Neural cell (in vitro differentiated cells): ENCODE measurements around the gene SLAMF9. TPM values are rescaled to one million over a fixed set of nuclear protein-coding genes. Genes with fewer than 3 reads are reported as not detected.

Experiments used
- H2AFZ ChIP-seq: fragments of 200-600, 300-800 bp; sonication (generic), shearing (Covaris generic); 2 replicates; pipeline ENCODE4 v1.6.0; 2014; ENCODE audit warnings: low read depth, mild to moderate bottlenecking, antibody characterized with exemption, low read length, moderate library complexity
- H3F3A ChIP-seq: fragments of 200-600 bp; shearing (Covaris generic); 2 replicates; pipeline ENCODE4 v1.6.1; 2016; ENCODE audit warnings: mild to moderate bottlenecking, moderate library complexity, mixed read lengths, antibody characterized with exemption, low read length; ENCODE audit not compliant: insufficient read depth, poor library complexity, severe bottlenecking
- H3K27ac ChIP-seq: fragments of 200-600, 300-800 bp; sonication (generic), shearing (Covaris generic); 2 replicates; pipeline ENCODE4 v1.5.1; 2014; ENCODE audit warnings: mild to moderate bottlenecking, low read length, moderate library complexity
- H3K27me3 ChIP-seq: fragments of 300-800, 200-600 bp; sonication (generic), shearing (Covaris generic); 2 replicates; pipeline ENCODE4 v1.6.0; 2014; ENCODE audit warnings: mild to moderate bottlenecking, low read depth, low read length, moderate library complexity; ENCODE audit not compliant: insufficient read depth
- H3K36me3 ChIP-seq: fragments of 300-800, 200-600 bp; sonication (generic), shearing (Covaris generic); 2 replicates; pipeline ENCODE4 v1.5.1; 2014; ENCODE audit warnings: mild to moderate bottlenecking, antibody characterized with exemption, low read length, moderate library complexity; ENCODE audit not compliant: insufficient read depth
- H3K4me2 ChIP-seq: fragments of 300-800, 200-600 bp; sonication (generic), shearing (Covaris generic); 2 replicates; pipeline ENCODE4 v1.6.0; 2014; ENCODE audit warnings: mild to moderate bottlenecking, low read length
- H3K4me3 ChIP-seq: fragments of 300-800, 200-600 bp; sonication (generic), shearing (Covaris generic); 2 replicates; pipeline ENCODE4 v1.5.1; 2014; ENCODE audit warnings: mild to moderate bottlenecking, low read length, moderate library complexity
- H3K79me2 ChIP-seq: fragments of 200-600 bp; shearing (Covaris generic); replicated peaks from 2 replicates; pipeline ENCODE4 v1.6.0; 2014; ENCODE audit warnings: mild to moderate bottlenecking, low read length, moderate library complexity; ENCODE audit not compliant: insufficient read depth
- H3K9ac ChIP-seq: fragments of 300-800, 200-600 bp; sonication (generic), shearing (Covaris generic); 2 replicates; pipeline ENCODE4 v1.6.1; 2016; ENCODE audit warnings: mild to moderate bottlenecking, low read length, mixed read lengths
- H3K9me2 ChIP-seq: fragments of 200-600 bp; shearing (Covaris generic); 2 replicates; pipeline ENCODE4 v1.6.1; 2016; ENCODE audit warnings: mild to moderate bottlenecking, low read length, mixed read lengths; ENCODE audit not compliant: insufficient read depth
- H3K9me3 ChIP-seq: fragments of 200-600, 300-800 bp; sonication (generic), shearing (Covaris generic); 2 replicates; pipeline ENCODE4 v1.6.1; 2016; ENCODE audit warnings: mild to moderate bottlenecking, mixed run types, low read length, moderate library complexity, mixed read lengths
- H4K20me1 ChIP-seq: fragments of 200-600 bp; shearing (Covaris generic); 2 replicates; pipeline ENCODE4 v1.6.1; 2016; ENCODE audit warnings: mild to moderate bottlenecking, mixed run types; ENCODE audit not compliant: insufficient read depth
- EP300 ChIP-seq: fragments of 450-650 bp; conservative IDR thresholded peaks from 2 replicates; pipeline ENCODE4 v1.6.1; 2014; ENCODE audit warnings: antibody characterized with exemption, mild to moderate bottlenecking, moderate library complexity; ENCODE audit not compliant: poor library complexity, severe bottlenecking
- EZH2 ChIP-seq: fragments of 200-600, 300-800 bp; shearing (Covaris generic), sonication (generic); IDR thresholded peaks from 2 replicates; pipeline ENCODE4 v1.6.1; 2014; ENCODE audit warnings: antibody characterized with exemption, low read length, borderline replicate concordance, mild to moderate bottlenecking; ENCODE audit not compliant: insufficient read depth, poor library complexity, severe bottlenecking
- MXI1 ChIP-seq: fragments of 450-650 bp; conservative IDR thresholded peaks from 2 replicates; pipeline ENCODE4 v1.6.1; 2014; ENCODE audit warnings: antibody characterized with exemption, mild to moderate bottlenecking; ENCODE audit not compliant: poor library complexity, severe bottlenecking
- POLR2AphosphoS5 ChIP-seq: IDR thresholded peaks from 2 replicates; pipeline ENCODE4 v1.6.1; 2012
- RAD21 ChIP-seq: fragments of 450-650 bp; conservative IDR thresholded peaks from 2 replicates; pipeline ENCODE4 v1.6.1; 2014; ENCODE audit warnings: antibody characterized with exemption, mild to moderate bottlenecking, moderate library complexity
- SMC3 ChIP-seq: fragments of 450-650 bp; conservative IDR thresholded peaks from 2 replicates; pipeline ENCODE4 v1.6.1; 2014; ENCODE audit warnings: antibody characterized with exemption, mild to moderate bottlenecking, moderate library complexity; ENCODE audit not compliant: poor library complexity
- TAF1 ChIP-seq: IDR thresholded peaks from 2 replicates; pipeline ENCODE4 v1.6.1; 2012; ENCODE audit warnings: low read depth
- polyA plus RNA-seq: library from polyadenylated mRNA; depleted of rRNA; stranded (reverse); fragments of >200 nt; gene quantifications from 2 replicates; pipeline ENCODE4 v1.2.3, GENCODE V29; 2014
- TF ChIP-seq, protein P1 (sequence below): fragments of 450-650 bp; IDR thresholded peaks from 2 replicates; pipeline ENCODE4 v1.5.1; 2014; ENCODE audit warnings: antibody characterized with exemption, mild to moderate bottlenecking, moderate library complexity; ENCODE audit not compliant: poor library complexity, severe bottlenecking
- TF ChIP-seq, protein P2 (sequence below): IDR thresholded peaks from 2 replicates; pipeline ENCODE4 v1.6.1; 2012; ENCODE audit warnings: borderline replicate concordance

The SLAMF9 gene
- polyA plus RNA-seq, 1 donor from 2014 or later, result not detected

DNA sequence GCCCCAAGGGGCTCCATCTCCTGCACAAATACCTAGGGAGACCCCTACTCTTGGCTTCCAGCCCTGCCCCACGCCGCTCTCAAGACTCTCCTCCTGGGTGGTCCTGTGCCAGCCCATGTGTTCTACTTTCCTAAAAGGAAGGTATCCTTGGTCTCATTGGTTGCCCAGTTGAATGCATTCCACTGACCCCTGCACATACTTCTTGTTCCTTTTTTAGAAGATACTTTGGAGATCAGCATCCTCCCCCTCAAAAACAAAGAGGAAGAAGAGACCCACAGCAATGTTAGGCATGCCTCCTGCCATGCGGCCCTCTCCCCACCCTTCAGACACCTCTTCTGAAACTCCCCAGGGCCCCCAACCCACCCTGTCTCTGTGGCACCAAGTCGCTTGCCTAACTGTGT, 4.1 kb downstream of the SLAMF9 start:
- Histone ChIP-seq H3K4me2 (no peak overlapping the region), H4K20me1 (no peaks in the 10 kb centered on the region), H3K79me2 (peaks cover 2% of the 10 kb centered on the region)

DNA sequence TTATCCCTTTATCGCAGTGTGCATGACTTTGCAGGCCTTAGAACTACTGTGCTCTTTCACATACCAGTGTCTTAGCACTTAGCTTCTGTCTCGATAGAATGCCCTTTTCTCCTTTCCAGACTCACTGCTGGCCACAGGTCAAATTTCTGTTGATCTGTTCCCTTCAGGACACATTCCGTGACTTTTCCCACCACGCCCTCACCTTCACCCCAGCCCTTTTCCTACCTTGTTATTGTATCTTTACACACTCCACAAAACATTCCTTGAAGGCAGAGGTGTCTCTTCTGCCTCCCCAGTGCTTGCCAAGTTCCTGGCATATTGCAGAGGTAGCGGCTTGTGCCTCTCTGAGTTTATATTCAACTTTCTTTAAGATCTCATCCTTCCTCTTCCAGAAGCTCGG, 4.9 kb downstream of the SLAMF9 start:
- no peak overlapping the region for H3K27ac ChIP-seq
- H3K9me3 ChIP-seq, result no peaks in the 10 kb centered on the region
- H2AFZ ChIP-seq, result no peak overlapping the region
- no peaks in the 10 kb centered on the region for H3K9me2 ChIP-seq
- H3K4me2 ChIP-seq, result no peak overlapping the region
- no peak overlapping the region for H3K4me3 ChIP-seq
- H3K9ac ChIP-seq, result no peak overlapping the region
- H3K79me2 ChIP-seq, result peaks cover 10% of the 10 kb centered on the region
- no peaks in the 10 kb centered on the region for H3K36me3 ChIP-seq
- no peaks in the 10 kb centered on the region for H3K27me3 ChIP-seq
- no peak for TF ChIP-seq TAF1
- no peak for TF ChIP-seq SMC3
- no peak for TF ChIP-seq EP300
- no peak for TF ChIP-seq EZH2
- no peak for TF ChIP-seq RAD21
- TF ChIP-seq, protein P1, sequence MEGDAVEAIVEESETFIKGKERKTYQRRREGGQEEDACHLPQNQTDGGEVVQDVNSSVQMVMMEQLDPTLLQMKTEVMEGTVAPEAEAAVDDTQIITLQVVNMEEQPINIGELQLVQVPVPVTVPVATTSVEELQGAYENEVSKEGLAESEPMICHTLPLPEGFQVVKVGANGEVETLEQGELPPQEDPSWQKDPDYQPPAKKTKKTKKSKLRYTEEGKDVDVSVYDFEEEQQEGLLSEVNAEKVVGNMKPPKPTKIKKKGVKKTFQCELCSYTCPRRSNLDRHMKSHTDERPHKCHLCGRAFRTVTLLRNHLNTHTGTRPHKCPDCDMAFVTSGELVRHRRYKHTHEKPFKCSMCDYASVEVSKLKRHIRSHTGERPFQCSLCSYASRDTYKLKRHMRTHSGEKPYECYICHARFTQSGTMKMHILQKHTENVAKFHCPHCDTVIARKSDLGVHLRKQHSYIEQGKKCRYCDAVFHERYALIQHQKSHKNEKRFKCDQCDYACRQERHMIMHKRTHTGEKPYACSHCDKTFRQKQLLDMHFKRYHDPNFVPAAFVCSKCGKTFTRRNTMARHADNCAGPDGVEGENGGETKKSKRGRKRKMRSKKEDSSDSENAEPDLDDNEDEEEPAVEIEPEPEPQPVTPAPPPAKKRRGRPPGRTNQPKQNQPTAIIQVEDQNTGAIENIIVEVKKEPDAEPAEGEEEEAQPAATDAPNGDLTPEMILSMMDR, result no peak
- TF ChIP-seq POLR2AphosphoS5, result no peak
- TF ChIP-seq, protein P2, sequence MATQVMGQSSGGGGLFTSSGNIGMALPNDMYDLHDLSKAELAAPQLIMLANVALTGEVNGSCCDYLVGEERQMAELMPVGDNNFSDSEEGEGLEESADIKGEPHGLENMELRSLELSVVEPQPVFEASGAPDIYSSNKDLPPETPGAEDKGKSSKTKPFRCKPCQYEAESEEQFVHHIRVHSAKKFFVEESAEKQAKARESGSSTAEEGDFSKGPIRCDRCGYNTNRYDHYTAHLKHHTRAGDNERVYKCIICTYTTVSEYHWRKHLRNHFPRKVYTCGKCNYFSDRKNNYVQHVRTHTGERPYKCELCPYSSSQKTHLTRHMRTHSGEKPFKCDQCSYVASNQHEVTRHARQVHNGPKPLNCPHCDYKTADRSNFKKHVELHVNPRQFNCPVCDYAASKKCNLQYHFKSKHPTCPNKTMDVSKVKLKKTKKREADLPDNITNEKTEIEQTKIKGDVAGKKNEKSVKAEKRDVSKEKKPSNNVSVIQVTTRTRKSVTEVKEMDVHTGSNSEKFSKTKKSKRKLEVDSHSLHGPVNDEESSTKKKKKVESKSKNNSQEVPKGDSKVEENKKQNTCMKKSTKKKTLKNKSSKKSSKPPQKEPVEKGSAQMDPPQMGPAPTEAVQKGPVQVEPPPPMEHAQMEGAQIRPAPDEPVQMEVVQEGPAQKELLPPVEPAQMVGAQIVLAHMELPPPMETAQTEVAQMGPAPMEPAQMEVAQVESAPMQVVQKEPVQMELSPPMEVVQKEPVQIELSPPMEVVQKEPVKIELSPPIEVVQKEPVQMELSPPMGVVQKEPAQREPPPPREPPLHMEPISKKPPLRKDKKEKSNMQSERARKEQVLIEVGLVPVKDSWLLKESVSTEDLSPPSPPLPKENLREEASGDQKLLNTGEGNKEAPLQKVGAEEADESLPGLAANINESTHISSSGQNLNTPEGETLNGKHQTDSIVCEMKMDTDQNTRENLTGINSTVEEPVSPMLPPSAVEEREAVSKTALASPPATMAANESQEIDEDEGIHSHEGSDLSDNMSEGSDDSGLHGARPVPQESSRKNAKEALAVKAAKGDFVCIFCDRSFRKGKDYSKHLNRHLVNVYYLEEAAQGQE, result no peak
- no peak for TF ChIP-seq MXI1
- no peaks in the 10 kb centered on the region for H4K20me1 ChIP-seq
- no peaks in the 10 kb centered on the region for H3F3A ChIP-seq

More for the DNA sequence above, 4.1 kb downstream of the SLAMF9 start:
- H3K4me3 ChIP-seq, result no peak overlapping the region
- no peaks in the 10 kb centered on the region for H3K27me3 ChIP-seq
- no peaks in the 10 kb centered on the region for H3K36me3 ChIP-seq
- H2AFZ ChIP-seq, result no peak overlapping the region
- TF ChIP-seq MXI1 (no peak), SMC3 (no peak), EP300 (no peak), EZH2 (no peak), TAF1 (no peak), RAD21 (no peak), POLR2AphosphoS5 (no peak)
- TF ChIP-seq, protein P2, result no peak
- TF ChIP-seq, protein P1, result no peak
- no peaks in the 10 kb centered on the region for H3K9me3 ChIP-seq
- H3F3A ChIP-seq, result no peaks in the 10 kb centered on the region
- H3K9me2 ChIP-seq, result no peaks in the 10 kb centered on the region
- no peak overlapping the region for H3K27ac ChIP-seq
- no peak overlapping the region for H3K9ac ChIP-seq
